SK-N-SH (cell line): ENCODE results near the gene TMEM14A. TPM values are rescaled to one million over a fixed set of nuclear protein-coding genes. Genes with fewer than 3 reads are reported as not detected.

Source experiments
- CTCF ChIA-PET: fragments of 300-600, 350-600 bp; formaldehyde crosslinking; extraction: SDS; loops from one replicate; lab custom pipeline; 2021; lab: Yijun Ruan, JAX
- POLR2A ChIA-PET: fragments of 350-600 bp; sonication (Branson Sonifier 250); formaldehyde crosslinking; extraction: SDS; loops from one replicate; lab custom pipeline; 2020; ENCODE audit warnings: antibody characterized with exemption, inconsistent platforms; lab: Yijun Ruan, JAX
- DNase-seq: peaks from one replicate; pipeline ENCODE4 v3.0.0; 2012
- H2AFZ ChIP-seq: fragments of 200-600 bp; sonication (generic); 2 replicates; pipeline ENCODE4 v1.8.1; 2016; ENCODE audit warnings: antibody characterized with exemption, mild to moderate bottlenecking, low read depth
- H3F3A ChIP-seq: fragments of 200-600 bp; sonication (generic); replicated peaks from 2 replicates; pipeline ENCODE3; 2016; ENCODE audit warnings: antibody characterized with exemption, mild to moderate bottlenecking; ENCODE audit not compliant: insufficient read depth
- H3K27ac ChIP-seq, 2 experiments: fragments of 200-500 bp in 1 of 2; fragments of 200-600 bp in 1 of 2; sonication (Bioruptor generic) in 1 of 2; sonication (generic), shearing (Covaris generic) in 1 of 2; 2 replicates each; pipeline versions ENCODE4 v1.5.1 to v1.6.1; 2014 to 2016; ENCODE audit warnings: low read depth in 2 of 2, inconsistent platforms in 1 of 2, low read length in 1 of 2, mild to moderate bottlenecking in 1 of 2, mixed read lengths in 1 of 2
- H3K27me3 ChIP-seq: fragments of 200-600 bp; sonication (generic), shearing (Covaris generic); 2 replicates; pipeline ENCODE4 v1.6.1; 2016; ENCODE audit warnings: mixed run types; ENCODE audit not compliant: insufficient read depth
- H3K36me3 ChIP-seq, 2 experiments: fragments of 200-500 bp in 1 of 2; fragments of 200-600 bp in 1 of 2; sonication (Bioruptor generic) in 1 of 2; sonication (generic) in 1 of 2; replicated peaks in 1 of 2; 2 replicates each; pipeline versions ENCODE3 to v1.5.1; 2014 to 2016; ENCODE audit warnings: low read length in 1 of 2, mild to moderate bottlenecking in 1 of 2; ENCODE audit not compliant: insufficient read depth in 2 of 2, control insufficient read depth in 1 of 2
- H3K4me1 ChIP-seq, 2 experiments: fragments of 200-500 bp in 1 of 2; fragments of 200-600 bp in 1 of 2; sonication (Bioruptor generic) in 1 of 2; sonication (generic), shearing (Covaris generic) in 1 of 2; 2 replicates each; pipeline versions ENCODE4 v1.5.1 to v1.6.1; 2014 to 2016; ENCODE audit warnings: low read depth in 1 of 2, low read length in 1 of 2, mixed run types in 1 of 2; ENCODE audit not compliant: insufficient read depth in 2 of 2, control insufficient read depth in 1 of 2
- H3K4me2 ChIP-seq: fragments of 200-600 bp; sonication (generic), shearing (Covaris generic); 2 replicates; pipeline ENCODE4 v1.6.1; 2017; ENCODE audit warnings: mixed run types
- H3K4me3 ChIP-seq, 2 experiments: fragments of 200-500 bp in 1 of 2; fragments of 200-600 bp in 1 of 2; sonication (Bioruptor generic) in 1 of 2; sonication (generic), shearing (Covaris generic) in 1 of 2; 2 replicates each; pipeline versions ENCODE4 v1.5.1 to v1.8.1; 2014 to 2016; ENCODE audit warnings: low read depth in 2 of 2, inconsistent platforms in 1 of 2, low read length in 1 of 2, mild to moderate bottlenecking in 1 of 2, mixed read lengths in 1 of 2, moderate library complexity in 1 of 2
- H3K79me2 ChIP-seq: fragments of 200-600 bp; sonication (generic); 2 replicates; pipeline ENCODE4 v1.8.1; 2017; ENCODE audit warnings: mild to moderate bottlenecking; ENCODE audit not compliant: insufficient read depth
- H3K9ac ChIP-seq: fragments of 200-600 bp; sonication (generic); 2 replicates; pipeline ENCODE4 v1.6.1; 2017; ENCODE audit warnings: mixed run types
- H3K9me2 ChIP-seq: fragments of 200-600 bp; sonication (generic); 2 replicates; pipeline ENCODE4 v1.6.1; 2017; ENCODE audit warnings: mixed run types
- H3K9me3 ChIP-seq: fragments of 200-600 bp; sonication (generic); 2 replicates; pipeline ENCODE4 v1.6.1; 2017; ENCODE audit warnings: mixed run types, mild to moderate bottlenecking, moderate library complexity
- H4K20me1 ChIP-seq: fragments of 200-600 bp; sonication (generic); 2 replicates; pipeline ENCODE4 v1.6.1; 2017; ENCODE audit warnings: mild to moderate bottlenecking, mixed run types; ENCODE audit not compliant: insufficient read depth
- CHD2 ChIP-seq: fragments of 150-350 bp; IDR thresholded peaks from 2 replicates; pipeline ENCODE4 v1.6.1; 2018; ENCODE audit warnings: low read length; ENCODE audit not compliant: partially characterized antibody
- ELF1 ChIP-seq: IDR thresholded peaks from 2 replicates; pipeline ENCODE4 v1.4.0; 2012
- FOSL2 ChIP-seq: IDR thresholded peaks from 2 replicates; pipeline ENCODE4 v1.4.0; 2012; ENCODE audit warnings: low read depth, mild to moderate bottlenecking, moderate library complexity, borderline replicate concordance
- FOXM1 ChIP-seq: IDR thresholded peaks from 2 replicates; pipeline ENCODE4 v1.4.0; 2012; ENCODE audit warnings: low read depth, mild to moderate bottlenecking
- GABPA ChIP-seq: IDR thresholded peaks from 2 replicates; pipeline ENCODE4 v1.4.0; 2012; ENCODE audit warnings: low read depth, mild to moderate bottlenecking
- GATA2 ChIP-seq: sonication (generic); formaldehyde crosslinking; IDR thresholded peaks from 2 replicates; pipeline ENCODE4 v1.5.0; 2020; ENCODE audit warnings: mild to moderate bottlenecking, missing genetic modification reagents
- JUND ChIP-seq: IDR thresholded peaks from 2 replicates; pipeline ENCODE4 v1.4.0; 2012
- RAD21 ChIP-seq: IDR thresholded peaks from 2 replicates; pipeline ENCODE4 v1.6.1; 2012; ENCODE audit warnings: mild to moderate bottlenecking, low read length
- RCOR1 ChIP-seq: fragments of 150-350 bp; IDR thresholded peaks from 2 replicates; pipeline ENCODE4 v1.6.1; 2017; ENCODE audit warnings: antibody characterized with exemption, low read length
- RXRA ChIP-seq: IDR thresholded peaks from 2 replicates; pipeline ENCODE4 v1.4.0; 2012; ENCODE audit warnings: low read depth, mild to moderate bottlenecking, borderline replicate concordance
- TAF1 ChIP-seq: IDR thresholded peaks from 2 replicates; pipeline ENCODE4 v1.6.1; 2012; ENCODE audit warnings: low read depth, mild to moderate bottlenecking, low read length, moderate library complexity, borderline replicate concordance
- TCF12 ChIP-seq: IDR thresholded peaks from 2 replicates; pipeline ENCODE4 v1.4.0; 2012
- WGBS: methylation state at CpG from one replicate; pipeline ENCODE4 v1.1.6; 2017; ENCODE audit warnings: low lambda C conversion rate; 5-methylcytosine and 5-hydroxymethylcytosine counted together
- polyA plus RNA-seq, 3 experiments: library from polyadenylated mRNA; depleted of rRNA; stranded (reverse); fragments of >200 nt; gene quantifications; 2 replicates each; pipeline ENCODE4 v1.2.3, GENCODE V29; 2012
- TF ChIP-seq, protein P1 (sequence below): IDR thresholded peaks from 2 replicates; pipeline ENCODE4 v1.4.0; 2012; ENCODE audit warnings: low read depth, borderline replicate concordance
- TF ChIP-seq, protein P2 (sequence below): fragments of 150-350 bp; IDR thresholded peaks from 2 replicates; pipeline ENCODE4 v1.6.1; 2016; ENCODE audit warnings: mild to moderate bottlenecking, low read depth, low read length
- TF ChIP-seq, protein P3 (sequence below): IDR thresholded peaks from 2 replicates; pipeline ENCODE4; 2012
- TF ChIP-seq, protein P4 (sequence below): fragments of 200-600 bp; sonication (generic); IDR thresholded peaks from 2 replicates; pipeline ENCODE4 v1.6.1; 2017; ENCODE audit warnings: antibody characterized with exemption, mild to moderate bottlenecking, moderate library complexity

The TMEM14A gene
- polyA plus RNA-seq, 1 of the 3 experiments (the other 2 are of a cell fraction), result 42.4 TPM

DNA sequence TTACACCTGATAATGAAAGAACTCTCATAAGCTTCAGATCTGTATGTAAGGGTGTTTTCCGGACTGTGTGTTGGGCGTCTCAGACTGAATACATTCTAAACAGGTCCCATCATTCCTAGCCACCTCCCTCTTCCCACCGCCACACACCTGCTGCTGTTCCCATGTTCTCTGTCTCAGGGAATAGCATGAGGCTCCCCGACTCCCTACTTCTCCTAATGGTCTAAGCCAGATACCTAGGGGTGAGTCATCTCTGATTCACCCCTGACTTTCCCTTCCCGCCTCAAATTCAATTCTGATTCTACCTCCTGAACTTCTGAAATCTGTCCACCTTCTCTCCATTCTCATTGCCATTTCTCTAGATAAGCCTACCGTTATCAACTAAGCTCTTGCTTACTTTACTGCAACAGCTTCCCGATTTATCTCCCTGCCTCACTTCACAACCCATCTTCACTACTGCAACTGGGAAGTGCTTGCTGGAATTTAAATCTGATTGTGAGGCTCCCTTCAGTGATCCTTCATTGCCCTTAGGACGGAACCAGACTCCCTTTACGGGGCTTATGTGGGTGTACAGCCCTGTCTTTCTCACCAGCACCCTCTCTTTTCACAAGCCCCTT, 1.6 kb downstream of the TMEM14A start:
- CTCF ChIA-PET, result interaction anchor here (1.3 to 2.6 kb wide), 3 partner anchors 10 to 256 kb away, joined by 3 to 11 read pairs (median 8); no protein-coding TSS in a partner anchor
- Histone ChIP-seq H3K9me3 (no peaks in the 10 kb centered on the region), H3F3A (peaks cover 22% of the 10 kb centered on the region), H3K27me3 (no peaks in the 10 kb centered on the region), H4K20me1 (no peaks in the 10 kb centered on the region), H3K4me2 (peak overlapping the region; percentile 85), H3K79me2 (peaks cover 11% of the 10 kb centered on the region), H3K4me3 (no peak overlapping the region; a peak in 1 of 4 replicates), H3K27ac (no peak overlapping the region), H3K9me2 (no peaks in the 10 kb centered on the region), H3K9ac (no peak overlapping the region), H3K36me3 (peaks cover 9 to 12% of the 10 kb centered on the region in 2 experiments), H2AFZ (no peak overlapping the region), H3K4me1 (peaks cover 3 to 23% of the 10 kb centered on the region in 2 experiments; a peak in 1 of 4 replicates)
- WGBS, result 89% methylated on average over 9 of the region's 9 CpGs
- no peak for DNase-seq
- TF ChIP-seq JUND, result peak; percentile 15; the same call in 1 of the 2 replicates
- TF ChIP-seq ELF1, result no peak
- TF ChIP-seq FOSL2, result peak; percentile 66; the same call in 1 of the 2 replicates
- POLR2A ChIA-PET, result no interaction called here

DNA sequence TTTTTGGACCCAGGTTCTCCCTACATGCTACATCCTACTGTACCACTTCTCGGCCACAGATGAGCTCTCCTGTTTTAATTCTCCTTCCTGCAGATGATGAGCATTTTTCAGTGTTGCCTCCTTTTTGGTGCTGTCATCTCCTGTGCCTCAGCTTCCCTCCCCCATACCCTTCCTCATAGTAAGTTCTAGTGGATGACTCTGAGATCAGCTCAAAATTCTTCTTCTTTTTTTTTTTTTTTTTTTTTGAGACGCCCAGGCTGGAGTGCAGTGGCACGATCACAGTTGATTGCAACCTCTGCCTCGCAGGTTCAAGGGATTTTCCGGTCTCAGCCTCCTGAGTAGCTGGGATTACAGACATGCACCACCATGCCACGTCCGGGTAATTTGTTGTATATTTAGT, 3.8 kb downstream of the TMEM14A start:
- H4K20me1 ChIP-seq, result no peaks in the 10 kb centered on the region
- no peak for DNase-seq
- no peak overlapping the region for H3K4me2 ChIP-seq
- peaks cover 9 to 12% of the 10 kb centered on the region in 2 experiments for H3K36me3 ChIP-seq
- H3K27me3 ChIP-seq, result no peaks in the 10 kb centered on the region
- peaks cover 11% of the 10 kb centered on the region for H3K79me2 ChIP-seq
- H3F3A ChIP-seq, result peaks cover 3% of the 10 kb centered on the region
- no peaks in the 10 kb centered on the region for H3K9me3 ChIP-seq
- no peak overlapping the region for H3K4me3 ChIP-seq
- ChIA-PET CTCF (interaction anchor here (0.8 to 1.6 kb wide), 6 partner anchors 11 to 267 kb away, joined by 3 to 4 read pairs (median 3); no protein-coding TSS in a partner anchor), POLR2A (no interaction called here)
- WGBS, result 85% methylated on average over 7 of the region's 7 CpGs
- no peak overlapping the region for H3K27ac ChIP-seq
- TF ChIP-seq TCF12, result no peak
- TF ChIP-seq, protein P1, sequence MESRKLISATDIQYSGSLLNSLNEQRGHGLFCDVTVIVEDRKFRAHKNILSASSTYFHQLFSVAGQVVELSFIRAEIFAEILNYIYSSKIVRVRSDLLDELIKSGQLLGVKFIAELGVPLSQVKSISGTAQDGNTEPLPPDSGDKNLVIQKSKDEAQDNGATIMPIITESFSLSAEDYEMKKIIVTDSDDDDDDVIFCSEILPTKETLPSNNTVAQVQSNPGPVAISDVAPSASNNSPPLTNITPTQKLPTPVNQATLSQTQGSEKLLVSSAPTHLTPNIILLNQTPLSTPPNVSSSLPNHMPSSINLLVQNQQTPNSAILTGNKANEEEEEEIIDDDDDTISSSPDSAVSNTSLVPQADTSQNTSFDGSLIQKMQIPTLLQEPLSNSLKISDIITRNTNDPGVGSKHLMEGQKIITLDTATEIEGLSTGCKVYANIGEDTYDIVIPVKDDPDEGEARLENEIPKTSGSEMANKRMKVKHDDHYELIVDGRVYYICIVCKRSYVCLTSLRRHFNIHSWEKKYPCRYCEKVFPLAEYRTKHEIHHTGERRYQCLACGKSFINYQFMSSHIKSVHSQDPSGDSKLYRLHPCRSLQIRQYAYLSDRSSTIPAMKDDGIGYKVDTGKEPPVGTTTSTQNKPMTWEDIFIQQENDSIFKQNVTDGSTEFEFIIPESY, result no peak
- TF ChIP-seq GABPA, result no peak
- no peak for TF ChIP-seq TAF1
- TF ChIP-seq, protein P2, sequence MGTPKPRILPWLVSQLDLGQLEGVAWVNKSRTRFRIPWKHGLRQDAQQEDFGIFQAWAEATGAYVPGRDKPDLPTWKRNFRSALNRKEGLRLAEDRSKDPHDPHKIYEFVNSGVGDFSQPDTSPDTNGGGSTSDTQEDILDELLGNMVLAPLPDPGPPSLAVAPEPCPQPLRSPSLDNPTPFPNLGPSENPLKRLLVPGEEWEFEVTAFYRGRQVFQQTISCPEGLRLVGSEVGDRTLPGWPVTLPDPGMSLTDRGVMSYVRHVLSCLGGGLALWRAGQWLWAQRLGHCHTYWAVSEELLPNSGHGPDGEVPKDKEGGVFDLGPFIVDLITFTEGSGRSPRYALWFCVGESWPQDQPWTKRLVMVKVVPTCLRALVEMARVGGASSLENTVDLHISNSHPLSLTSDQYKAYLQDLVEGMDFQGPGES, result no peak
- TF ChIP-seq RCOR1, result no peak
- TF ChIP-seq, protein P3, sequence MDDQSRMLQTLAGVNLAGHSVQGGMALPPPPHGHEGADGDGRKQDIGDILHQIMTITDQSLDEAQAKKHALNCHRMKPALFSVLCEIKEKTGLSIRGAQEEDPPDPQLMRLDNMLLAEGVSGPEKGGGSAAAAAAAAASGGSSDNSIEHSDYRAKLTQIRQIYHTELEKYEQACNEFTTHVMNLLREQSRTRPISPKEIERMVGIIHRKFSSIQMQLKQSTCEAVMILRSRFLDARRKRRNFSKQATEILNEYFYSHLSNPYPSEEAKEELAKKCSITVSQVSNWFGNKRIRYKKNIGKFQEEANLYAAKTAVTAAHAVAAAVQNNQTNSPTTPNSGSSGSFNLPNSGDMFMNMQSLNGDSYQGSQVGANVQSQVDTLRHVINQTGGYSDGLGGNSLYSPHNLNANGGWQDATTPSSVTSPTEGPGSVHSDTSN, result no peak
- no peak for TF ChIP-seq ELF1
- TF ChIP-seq RXRA, result no peak
- TF ChIP-seq FOXM1, result no peak
- TF ChIP-seq CHD2, result no peak
- TF ChIP-seq, protein P4, sequence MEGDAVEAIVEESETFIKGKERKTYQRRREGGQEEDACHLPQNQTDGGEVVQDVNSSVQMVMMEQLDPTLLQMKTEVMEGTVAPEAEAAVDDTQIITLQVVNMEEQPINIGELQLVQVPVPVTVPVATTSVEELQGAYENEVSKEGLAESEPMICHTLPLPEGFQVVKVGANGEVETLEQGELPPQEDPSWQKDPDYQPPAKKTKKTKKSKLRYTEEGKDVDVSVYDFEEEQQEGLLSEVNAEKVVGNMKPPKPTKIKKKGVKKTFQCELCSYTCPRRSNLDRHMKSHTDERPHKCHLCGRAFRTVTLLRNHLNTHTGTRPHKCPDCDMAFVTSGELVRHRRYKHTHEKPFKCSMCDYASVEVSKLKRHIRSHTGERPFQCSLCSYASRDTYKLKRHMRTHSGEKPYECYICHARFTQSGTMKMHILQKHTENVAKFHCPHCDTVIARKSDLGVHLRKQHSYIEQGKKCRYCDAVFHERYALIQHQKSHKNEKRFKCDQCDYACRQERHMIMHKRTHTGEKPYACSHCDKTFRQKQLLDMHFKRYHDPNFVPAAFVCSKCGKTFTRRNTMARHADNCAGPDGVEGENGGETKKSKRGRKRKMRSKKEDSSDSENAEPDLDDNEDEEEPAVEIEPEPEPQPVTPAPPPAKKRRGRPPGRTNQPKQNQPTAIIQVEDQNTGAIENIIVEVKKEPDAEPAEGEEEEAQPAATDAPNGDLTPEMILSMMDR, result no peak
- TF ChIP-seq RAD21, result no peak
- no peak for TF ChIP-seq GATA2 (CRISPR knock-in tag)
- H3K9ac ChIP-seq, result no peak overlapping the region
- no peaks in the 10 kb centered on the region for H3K9me2 ChIP-seq
- no peak overlapping the region for H2AFZ ChIP-seq
- H3K4me1 ChIP-seq, result peaks cover 3 to 23% of the 10 kb centered on the region in 2 experiments; a peak in 1 of 4 replicates
